SH-SY5Y (cell line): ENCODE measurements around the gene SYN1.

Source experiments
- GATA2 ChIP-seq: IDR thresholded peaks from 2 replicates; pipeline ENCODE4 v1.6.1; 2011; ENCODE audit warnings: mild to moderate bottlenecking, low read depth, low read length
- GATA3 ChIP-seq: IDR thresholded peaks from 2 replicates; pipeline ENCODE4 v1.6.1; 2011; ENCODE audit warnings: low read depth, mild to moderate bottlenecking, low read length, moderate library complexity

DNA sequence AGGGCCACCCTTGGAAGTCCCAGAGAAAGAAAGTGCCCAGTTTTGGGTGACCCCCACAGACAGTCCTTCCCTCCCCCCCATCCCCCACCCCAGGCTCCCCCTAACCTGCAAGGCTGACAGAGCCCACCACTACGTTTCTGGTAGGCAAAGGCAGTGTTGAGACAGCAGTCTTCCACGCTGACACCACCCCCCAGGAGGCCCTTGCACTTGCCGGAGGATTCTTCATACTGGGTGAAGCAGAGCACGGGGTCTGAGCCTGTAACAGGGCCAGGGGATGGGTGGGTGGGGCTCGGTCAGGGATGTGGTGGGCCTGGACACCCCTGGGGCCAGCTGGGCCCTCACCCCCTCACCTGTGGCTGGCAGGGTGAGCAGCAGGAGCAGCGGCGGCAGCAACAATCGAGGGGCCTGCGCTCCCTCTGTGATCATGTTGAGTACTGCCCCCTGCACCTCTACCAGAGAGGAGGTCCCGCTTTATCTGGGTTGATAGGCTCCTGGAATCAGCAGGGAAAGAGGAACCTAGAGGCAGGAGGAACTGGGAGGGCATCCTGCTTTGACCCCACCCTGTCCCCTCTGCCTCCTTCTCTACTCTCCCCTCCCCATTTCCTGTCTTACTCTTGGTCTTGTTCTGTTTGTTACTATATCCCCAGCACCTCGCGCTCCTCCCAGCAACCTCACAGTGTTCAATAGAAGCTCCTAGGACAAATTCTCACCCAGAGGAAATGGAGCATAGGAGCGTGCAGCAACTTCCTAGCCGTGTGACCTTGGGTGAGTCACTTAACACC, 10.0 kb upstream of the SYN1 start, which contains the start of gene CFP:
- TF ChIP-seq GATA2: no peak
- TF ChIP-seq GATA3: no peak
